Osteoblast (primary cell): ENCODE results near the gene TUT1. TPM values are rescaled to one million over a fixed set of nuclear protein-coding genes. Genes with fewer than 3 reads are reported as not detected.
A peak's percentile ranks its signal among the peaks of the same experiment; 100 is the strongest.

Source experiments
- DNase-seq: peaks from one replicate; pipeline ENCODE4 v3.0.0; 2011; ENCODE audit warnings: low spot score, mixed read lengths; ENCODE audit not compliant: insufficient read length; ENCODE audit errors: missing footprints
- H2AFZ ChIP-seq: 2 replicates; pipeline ENCODE4 v1.6.0; 2011; ENCODE audit warnings: mild to moderate bottlenecking, low read length
- H3K27ac ChIP-seq: 2 replicates; pipeline ENCODE4 v1.5.1; 2011; ENCODE audit warnings: mild to moderate bottlenecking, low read depth, low read length, moderate library complexity
- H3K27me3 ChIP-seq: 2 replicates; pipeline ENCODE4 v1.6.0; 2012; ENCODE audit warnings: mild to moderate bottlenecking, control low read depth, inconsistent platforms, low read length, moderate library complexity; ENCODE audit not compliant: insufficient read depth
- H3K36me3 ChIP-seq: 2 replicates; pipeline ENCODE4 v1.5.1; 2011; ENCODE audit warnings: mild to moderate bottlenecking, low read length, control low read depth, moderate library complexity; ENCODE audit not compliant: insufficient read depth
- H3K4me1 ChIP-seq: 2 replicates; pipeline ENCODE4 v1.5.1; 2011; ENCODE audit warnings: mild to moderate bottlenecking, low read length, control low read depth, moderate library complexity; ENCODE audit not compliant: insufficient read depth
- H3K4me2 ChIP-seq: 2 replicates; pipeline ENCODE4 v1.6.0; 2011; ENCODE audit warnings: mild to moderate bottlenecking, low read length; ENCODE audit not compliant: insufficient read depth
- H3K4me3 ChIP-seq: fragments of 200-600 bp; sonication (generic); 3 replicates; pipeline ENCODE4 v1.5.1; 2012; ENCODE audit warnings: mild to moderate bottlenecking, low read length, inconsistent platforms; ENCODE audit not compliant: insufficient read depth
- H3K79me2 ChIP-seq: 2 replicates; pipeline ENCODE4 v1.6.0; 2012; ENCODE audit warnings: mild to moderate bottlenecking, low read length, control low read depth, inconsistent platforms; ENCODE audit not compliant: insufficient read depth
- H3K9me3 ChIP-seq: 2 replicates; pipeline ENCODE4 v1.5.1; 2011; ENCODE audit warnings: low read depth, low read length, control low read depth
- H4K20me1 ChIP-seq: 2 replicates; pipeline ENCODE4 v1.6.0; 2012; ENCODE audit warnings: mild to moderate bottlenecking, low read length, control low read depth; ENCODE audit not compliant: insufficient read depth
- total RNA-seq: library from RNA; depleted of rRNA; stranded (reverse); fragments of >200 nt; gene quantifications from 2 replicates; pipeline ENCODE4 v1.2.3, GENCODE V29; 2012
- TF ChIP-seq, protein P1 (sequence below): IDR thresholded peaks from 2 replicates; pipeline ENCODE4 v1.5.1; 2011; ENCODE audit warnings: mild to moderate bottlenecking, low read depth, low read length, moderate library complexity; ENCODE audit errors: extremely low read depth

Gene TUT1
- total RNA-seq, 1 donor: 7.6 TPM

DNA sequence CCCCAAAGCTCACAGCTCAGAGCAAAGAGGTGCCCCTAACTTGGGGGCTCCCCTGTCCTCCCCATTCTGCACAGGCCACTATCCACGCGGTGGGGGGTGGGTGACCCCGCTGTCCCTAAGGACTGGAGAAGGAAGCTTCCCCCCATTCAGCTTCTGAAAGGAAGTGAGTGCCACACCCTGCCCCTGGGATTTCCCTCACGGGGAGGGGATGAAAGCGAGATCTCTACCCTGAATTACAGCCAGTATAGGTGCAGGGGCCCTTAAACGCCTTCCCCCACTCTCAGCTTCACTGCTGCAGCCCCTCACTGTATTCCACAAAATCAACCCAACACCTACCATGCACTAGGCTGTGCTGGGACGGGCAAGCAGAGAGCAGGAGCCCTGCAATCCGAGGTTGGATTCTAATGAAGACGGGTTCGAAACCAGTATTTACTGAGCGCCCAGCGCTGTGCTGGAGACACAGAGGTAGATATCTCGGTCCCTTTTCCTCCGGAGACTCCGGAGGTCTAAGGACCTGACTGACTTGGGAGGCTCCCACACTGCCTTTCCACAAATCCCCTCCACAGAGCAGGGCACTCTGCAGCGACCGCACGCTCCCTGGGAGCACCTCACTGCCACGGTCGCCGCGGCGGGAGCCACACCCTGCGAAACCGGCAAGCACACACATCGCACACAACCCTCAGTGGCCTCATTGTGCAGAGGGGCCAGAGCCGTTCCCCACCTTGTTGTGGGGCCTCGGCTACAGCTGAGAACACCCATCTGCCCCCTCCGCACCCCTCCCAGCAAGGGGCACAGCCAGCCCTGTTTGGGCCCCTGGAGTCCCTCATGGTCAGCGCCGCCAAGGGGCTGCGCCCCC lies 46.5 kb downstream of the TUT1 start:
- Histone ChIP-seq H4K20me1 (peaks cover 55% of the 10 kb centered on the region), H3K4me1 (peaks cover 56% of the 10 kb centered on the region), H3K4me3 (peak overlapping the region; percentile 98), H3K4me2 (peak overlapping the region; percentile 93), H2AFZ (no peak overlapping the region), H3K36me3 (no peaks in the 10 kb centered on the region), H3K79me2 (peaks cover 68% of the 10 kb centered on the region), H3K27me3 (no peaks in the 10 kb centered on the region), H3K9me3 (no peaks in the 10 kb centered on the region), H3K27ac (peak overlapping the region; percentile 67)
- peak; percentile 73 for DNase-seq
- TF ChIP-seq, protein P1, sequence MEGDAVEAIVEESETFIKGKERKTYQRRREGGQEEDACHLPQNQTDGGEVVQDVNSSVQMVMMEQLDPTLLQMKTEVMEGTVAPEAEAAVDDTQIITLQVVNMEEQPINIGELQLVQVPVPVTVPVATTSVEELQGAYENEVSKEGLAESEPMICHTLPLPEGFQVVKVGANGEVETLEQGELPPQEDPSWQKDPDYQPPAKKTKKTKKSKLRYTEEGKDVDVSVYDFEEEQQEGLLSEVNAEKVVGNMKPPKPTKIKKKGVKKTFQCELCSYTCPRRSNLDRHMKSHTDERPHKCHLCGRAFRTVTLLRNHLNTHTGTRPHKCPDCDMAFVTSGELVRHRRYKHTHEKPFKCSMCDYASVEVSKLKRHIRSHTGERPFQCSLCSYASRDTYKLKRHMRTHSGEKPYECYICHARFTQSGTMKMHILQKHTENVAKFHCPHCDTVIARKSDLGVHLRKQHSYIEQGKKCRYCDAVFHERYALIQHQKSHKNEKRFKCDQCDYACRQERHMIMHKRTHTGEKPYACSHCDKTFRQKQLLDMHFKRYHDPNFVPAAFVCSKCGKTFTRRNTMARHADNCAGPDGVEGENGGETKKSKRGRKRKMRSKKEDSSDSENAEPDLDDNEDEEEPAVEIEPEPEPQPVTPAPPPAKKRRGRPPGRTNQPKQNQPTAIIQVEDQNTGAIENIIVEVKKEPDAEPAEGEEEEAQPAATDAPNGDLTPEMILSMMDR: no peak

DNA sequence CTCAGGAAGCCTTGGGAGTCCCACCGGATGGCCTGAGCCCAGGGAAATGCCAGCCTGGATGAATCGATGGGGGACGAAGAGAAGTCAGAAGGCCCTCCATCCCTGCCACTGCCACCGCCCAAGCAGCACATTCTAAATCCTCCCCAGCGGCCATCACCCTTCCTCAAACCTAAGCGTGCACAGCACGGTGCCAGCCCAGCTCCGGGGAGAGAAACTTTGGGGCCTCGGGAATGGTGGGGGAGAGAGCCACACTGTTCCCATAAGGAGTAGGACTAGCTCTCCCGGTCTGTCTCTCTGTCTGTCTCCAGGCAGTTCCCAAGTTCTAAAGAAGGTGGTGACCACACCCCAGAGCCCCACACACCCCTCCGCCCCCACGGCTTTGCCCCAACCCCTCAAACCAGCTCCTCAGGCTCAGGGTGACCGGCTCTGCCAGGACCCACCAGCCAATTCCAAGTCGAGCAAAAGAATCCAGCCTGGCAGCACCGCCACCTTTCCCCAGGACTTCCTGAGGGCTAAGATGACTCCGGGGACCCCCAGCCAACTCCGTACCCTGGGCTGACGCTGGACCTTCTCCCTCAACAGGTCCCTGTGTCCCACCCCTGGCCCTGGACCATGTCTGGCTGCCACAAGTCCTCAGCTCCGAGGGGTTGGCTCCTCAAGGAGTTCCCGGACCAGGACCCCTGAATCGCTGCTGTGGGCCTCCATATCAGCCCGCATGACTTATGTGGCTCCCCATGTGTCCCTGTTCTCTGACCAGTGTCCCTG lies 47.5 kb downstream of the TUT1 start:
- Histone ChIP-seq H4K20me1 (peaks cover 63% of the 10 kb centered on the region), H3K4me2 (peak overlapping the region; percentile 93), H3K27me3 (no peaks in the 10 kb centered on the region), H3K4me3 (peak overlapping the region; percentile 98), H3K4me1 (peaks cover 61% of the 10 kb centered on the region), H3K36me3 (peaks cover 2% of the 10 kb centered on the region), H2AFZ (no peak overlapping the region), H3K79me2 (peaks cover 77% of the 10 kb centered on the region), H3K27ac (peak overlapping the region; percentile 67), H3K9me3 (no peaks in the 10 kb centered on the region)
- TF ChIP-seq, protein P1: no peak
- peak; percentile 93 for DNase-seq

DNA sequence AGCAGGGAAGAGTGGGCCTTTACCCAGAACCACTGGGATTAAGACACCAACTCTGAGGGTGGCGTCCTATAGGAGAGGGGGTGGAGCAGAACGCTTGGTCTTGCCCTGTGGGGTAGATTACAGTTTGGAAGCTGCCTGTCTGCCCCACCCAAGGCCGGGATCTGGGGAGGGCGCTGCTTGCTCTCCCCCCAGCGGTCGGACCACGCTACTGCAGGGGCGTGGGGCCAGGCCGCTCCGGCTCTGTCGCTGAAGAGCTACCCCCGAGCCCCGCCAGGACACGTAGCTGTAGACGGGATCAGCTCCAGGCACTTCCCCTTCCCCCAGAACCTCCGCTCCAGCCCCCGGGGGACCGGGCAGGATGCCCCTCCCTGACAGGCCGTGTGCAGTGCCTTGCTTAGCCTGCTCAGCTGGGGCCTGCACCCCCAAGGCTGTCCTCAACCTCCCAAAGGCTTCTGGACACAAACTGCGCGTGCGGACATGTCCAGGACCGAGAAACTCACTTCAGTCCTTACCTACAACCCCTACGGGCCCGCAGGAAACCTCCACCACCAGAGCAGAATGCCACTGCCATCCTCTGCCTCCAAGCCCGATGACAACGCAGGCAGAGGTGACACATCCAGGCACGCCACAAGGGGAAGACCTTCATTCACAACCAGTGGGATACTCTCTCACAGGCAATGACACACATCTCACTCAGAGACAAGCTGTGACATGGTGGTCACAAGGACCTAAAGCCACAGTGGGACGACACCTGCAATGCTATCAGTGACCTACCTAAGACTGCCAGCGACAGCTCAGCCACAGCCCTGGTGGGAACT lies 48.4 kb downstream of the TUT1 start:
- no peaks in the 10 kb centered on the region for H3K9me3 ChIP-seq
- H3K27ac ChIP-seq: peak overlapping the region; percentile 67
- peak; percentile 96 for DNase-seq
- TF ChIP-seq, protein P1: peak; percentile 94
- H2AFZ ChIP-seq: no peak overlapping the region
- peaks cover 61% of the 10 kb centered on the region for H3K4me1 ChIP-seq
- peaks cover 86% of the 10 kb centered on the region for H3K79me2 ChIP-seq
- H3K27me3 ChIP-seq: no peaks in the 10 kb centered on the region
- peak overlapping the region; percentile 93 for H3K4me2 ChIP-seq
- H3K36me3 ChIP-seq: peaks cover 8% of the 10 kb centered on the region
- H4K20me1 ChIP-seq: peaks cover 72% of the 10 kb centered on the region
- peak overlapping the region; percentile 98 for H3K4me3 ChIP-seq
